AG04450 (cell line): ENCODE data around the gene NSUN2. TPM values are rescaled to one million over a fixed set of nuclear protein-coding genes. Genes with fewer than 3 reads are reported as not detected.

Experiments
- CTCF ChIA-PET: fragments of 300-600, 350-600 bp; formaldehyde crosslinking; extraction: SDS; loops from one replicate; lab custom pipeline; 2022; ENCODE audit warnings: antibody characterized with exemption, inconsistent platforms; lab: Charles Lee
- POLR2A ChIA-PET: fragments of 350-600 bp; formaldehyde crosslinking; extraction: SDS; loops from one replicate; lab custom pipeline; 2021; ENCODE audit warnings: antibody characterized with exemption, inconsistent platforms; lab: Yijun Ruan, JAX
- DNase-seq: peaks from one replicate; pipeline ENCODE4 v3.0.0-alpha.2; 2011; ENCODE audit warnings: low read depth, low spot score
- H3K27ac ChIP-seq: one replicate; pipeline ENCODE4 v1.5.1; 2012; ENCODE audit warnings: low read depth, low read length, control low read depth
- H3K27me3 ChIP-seq: one replicate; pipeline ENCODE4 v1.6.0; 2012; ENCODE audit warnings: low read length; ENCODE audit not compliant: control insufficient read depth, insufficient read depth
- H3K4me3 ChIP-seq: 2 replicates; pipeline ENCODE4 v1.5.1; 2011; ENCODE audit warnings: mild to moderate bottlenecking, low read depth, low read length, control low read depth
- H3K9me3 ChIP-seq: 2 replicates; pipeline ENCODE4 v1.5.1; 2012; ENCODE audit warnings: low read length; ENCODE audit not compliant: control insufficient read depth, insufficient read depth
- CTCF ChIP-seq: IDR thresholded peaks from 2 replicates; pipeline ENCODE4 v1.5.1; 2011; ENCODE audit warnings: low read depth, low read length, control low read depth, inconsistent platforms
- polyA plus RNA-seq: library from polyadenylated mRNA; depleted of rRNA; stranded (reverse); fragments of >200 nt; gene quantifications from 2 replicates; pipeline ENCODE4 v1.2.3, GENCODE V29; 2011

The NSUN2 gene
- polyA plus RNA-seq, 1 experiment: 42.0 TPM

DNA sequence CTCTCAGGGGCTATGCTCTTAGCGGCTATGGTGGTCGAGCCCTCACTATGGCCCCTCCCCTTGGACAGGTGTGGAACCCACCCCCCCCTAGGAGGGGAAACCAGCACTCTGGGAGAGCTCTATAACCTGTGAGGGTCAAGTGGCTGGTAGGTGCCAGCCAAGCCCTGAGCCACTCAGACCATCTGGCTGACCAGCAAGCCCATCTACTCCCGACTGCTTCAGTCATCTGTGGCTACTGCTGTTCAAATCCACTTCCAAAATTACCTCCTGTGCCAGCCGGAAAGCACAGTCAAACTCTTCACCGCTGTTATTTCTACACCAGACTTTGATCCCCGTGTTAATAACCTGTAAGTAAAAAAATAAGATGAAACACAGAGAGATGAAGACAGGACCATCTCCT lies 28.5 kb downstream of the NSUN2 start:
- TF ChIP-seq CTCF: no peak
- POLR2A ChIA-PET: no interaction called here
- Histone ChIP-seq H3K9me3 (no peaks in the 10 kb centered on the region), H3K4me3 (no peak overlapping the region), H3K27me3 (no peaks in the 10 kb centered on the region), H3K27ac (no peak overlapping the region)
- CTCF ChIA-PET: interaction anchor here (0.5 kb wide), 1 partner anchor 1113 kb away, joined by 3 read pairs; no protein-coding TSS in a partner anchor
- no peak for DNase-seq

- H3K27me3 ChIP-seq: no peaks in the 10 kb centered on the region
- no peak for DNase-seq
- POLR2A ChIA-PET: no interaction called here
- no peak for TF ChIP-seq CTCF
- no peak overlapping the region for H3K27ac ChIP-seq
- no peaks in the 10 kb centered on the region for H3K9me3 ChIP-seq
- CTCF ChIA-PET: interaction anchor here (0.5 kb wide), 1 partner anchor 1112 kb away, joined by 3 read pairs; no protein-coding TSS in a partner anchor
- no peak overlapping the region for H3K4me3 ChIP-seq
Observed at GRCh38 chr5:6603643-6604042, 29.2 kb downstream of the NSUN2 start.

DNA sequence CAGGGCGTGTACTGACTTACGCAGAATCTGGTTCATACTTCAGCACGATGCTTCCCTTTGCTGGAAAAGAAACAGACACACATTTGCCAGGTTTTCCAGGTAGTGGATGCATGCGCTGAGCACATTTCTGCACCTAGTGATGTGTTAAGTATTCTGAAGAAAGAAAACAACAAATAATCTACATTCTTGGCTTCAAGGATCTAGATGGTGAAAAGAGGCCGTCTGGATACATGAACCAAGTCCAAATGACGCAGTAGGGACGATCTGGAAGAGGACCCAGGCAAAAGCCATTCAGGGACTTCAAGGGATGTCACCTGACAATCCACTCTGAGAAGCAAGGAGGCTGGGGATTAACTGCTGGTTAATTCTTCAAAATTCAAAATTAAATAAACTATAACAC lies 30.4 kb downstream of the NSUN2 start:
- POLR2A ChIA-PET: no interaction called here
- Histone ChIP-seq H3K4me3 (no peak overlapping the region), H3K27ac (no peak overlapping the region), H3K9me3 (no peaks in the 10 kb centered on the region), H3K27me3 (no peaks in the 10 kb centered on the region)
- DNase-seq: no peak
- CTCF ChIA-PET: no interaction called here
- TF ChIP-seq CTCF: no peak

DNA sequence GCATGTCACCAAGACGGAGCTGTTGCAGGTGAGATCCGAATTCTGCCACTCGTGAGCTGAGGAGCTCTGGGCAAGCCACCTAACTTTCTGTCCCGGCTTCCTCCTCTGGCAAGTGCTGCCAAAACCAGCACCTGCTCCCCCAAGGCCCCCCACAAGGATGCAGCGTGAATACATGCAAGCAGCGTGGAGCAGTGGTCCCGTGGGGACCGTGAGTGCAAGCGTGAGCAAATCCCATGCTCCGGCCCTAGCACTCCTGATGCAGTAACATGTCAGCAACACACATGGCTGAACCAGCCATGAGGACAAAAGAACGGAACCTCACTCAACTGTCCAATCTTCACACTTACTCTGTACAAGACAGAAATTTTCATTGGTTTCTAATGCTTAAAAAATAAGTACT lies 31.0 kb downstream of the NSUN2 start:
- no peak for DNase-seq
- Histone ChIP-seq H3K27ac (no peak overlapping the region), H3K9me3 (no peaks in the 10 kb centered on the region), H3K4me3 (no peak overlapping the region), H3K27me3 (no peaks in the 10 kb centered on the region)
- no peak for TF ChIP-seq CTCF
- CTCF ChIA-PET: no interaction called here
- POLR2A ChIA-PET: no interaction called here

- H3K4me3 ChIP-seq: no peak overlapping the region
- H3K27me3 ChIP-seq: no peaks in the 10 kb centered on the region
- no peaks in the 10 kb centered on the region for H3K9me3 ChIP-seq
- DNase-seq: no peak
- ChIA-PET CTCF (no interaction called here), POLR2A (no interaction called here)
- TF ChIP-seq CTCF: no peak
- no peak overlapping the region for H3K27ac ChIP-seq
Observed at GRCh38 chr5:6601271-6601670, 31.6 kb downstream of the NSUN2 start.
